SIG-M5 (cell line): ENCODE results near the gene CDH18.
"Not testable (repeated sequence)": the region's sequence is repeated elsewhere in the genome, so short reads cannot be mapped to it uniquely, and the experiment has no call there.

Experiments
- DNase-seq: peaks from one replicate; lab custom pipeline; 2025; lab: John Stamatoyannopoulos, UW

Gene CDH18

GRCh38 chr5:19859020-19859419, 129.0 kb downstream of the CDH18 start:
- no peak for DNase-seq

DNA sequence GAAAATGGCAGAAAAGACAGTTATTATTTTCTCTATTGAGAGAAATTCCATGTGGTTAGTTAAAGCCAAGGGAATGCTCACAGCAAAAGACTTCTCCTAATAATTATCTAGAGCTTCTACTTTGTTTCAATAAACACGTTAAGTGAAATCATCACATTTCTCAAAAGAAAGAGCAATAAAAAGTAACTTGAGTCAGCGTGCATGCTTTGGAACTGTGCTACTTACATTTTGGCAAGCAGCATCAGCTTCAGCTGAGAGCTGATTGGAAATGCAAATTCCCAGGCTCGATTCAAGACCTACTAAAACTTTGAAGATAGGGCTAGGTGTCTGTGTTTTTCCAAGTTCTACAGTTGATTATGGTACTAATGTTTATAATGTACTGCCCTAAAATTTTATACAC, 132.1 kb downstream of the CDH18 start:
- DNase-seq = no peak

DNA sequence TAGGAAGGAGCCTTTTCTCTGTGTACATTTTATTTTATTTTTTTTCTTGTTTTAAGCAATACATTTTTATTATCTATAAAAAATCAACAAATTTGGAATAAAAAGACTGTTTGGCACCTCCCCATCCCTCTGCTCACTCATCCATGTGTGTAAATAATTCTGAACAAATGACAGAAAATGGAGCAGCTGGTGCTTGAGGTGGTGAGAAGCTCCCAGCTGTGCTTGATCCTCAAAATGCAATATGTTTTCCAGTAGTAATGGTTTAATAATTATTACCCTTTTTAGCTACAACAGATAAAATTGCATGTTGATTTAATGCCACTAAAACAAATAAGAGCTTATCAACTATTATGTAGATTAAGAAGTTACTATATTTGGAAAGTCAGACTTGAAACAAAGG, 132.5 kb downstream of the CDH18 start:
- DNase-seq = no peak

GRCh38 chr5:19855031-19855430, 133.0 kb downstream of the CDH18 start:
- DNase-seq = no peak

DNA sequence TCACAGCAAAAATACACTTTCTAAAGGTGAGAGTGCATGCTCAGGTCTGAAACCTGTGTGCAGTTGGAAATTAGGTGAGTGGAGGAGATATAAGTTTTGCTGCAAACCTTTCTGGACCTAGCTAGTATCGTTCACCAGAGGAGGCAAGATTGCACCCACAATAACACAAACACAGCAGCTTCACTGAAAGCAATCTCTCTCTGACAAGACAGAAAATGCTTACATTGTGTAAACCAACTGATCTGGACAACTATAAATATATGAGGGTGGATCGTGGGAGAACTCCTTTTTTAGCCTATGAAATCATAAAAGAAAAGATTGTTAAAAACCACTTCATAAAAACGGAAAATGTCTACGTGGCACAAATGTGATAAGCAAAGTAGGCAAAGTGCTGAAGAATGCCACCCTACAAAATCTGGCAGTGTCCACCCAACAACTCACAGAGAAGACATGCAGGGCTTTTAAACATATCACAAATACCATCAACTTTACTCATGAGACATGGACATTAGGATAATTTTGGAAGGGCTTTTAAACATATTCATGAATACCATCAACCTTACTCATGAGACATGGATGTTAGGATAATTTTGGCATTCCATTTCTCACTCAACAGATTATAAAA, 134.3 kb downstream of the CDH18 start:
- no peak for DNase-seq

GRCh38 chr5:19837536-19838174, 150.3 kb downstream of the CDH18 start:
- no peak for DNase-seq

DNA sequence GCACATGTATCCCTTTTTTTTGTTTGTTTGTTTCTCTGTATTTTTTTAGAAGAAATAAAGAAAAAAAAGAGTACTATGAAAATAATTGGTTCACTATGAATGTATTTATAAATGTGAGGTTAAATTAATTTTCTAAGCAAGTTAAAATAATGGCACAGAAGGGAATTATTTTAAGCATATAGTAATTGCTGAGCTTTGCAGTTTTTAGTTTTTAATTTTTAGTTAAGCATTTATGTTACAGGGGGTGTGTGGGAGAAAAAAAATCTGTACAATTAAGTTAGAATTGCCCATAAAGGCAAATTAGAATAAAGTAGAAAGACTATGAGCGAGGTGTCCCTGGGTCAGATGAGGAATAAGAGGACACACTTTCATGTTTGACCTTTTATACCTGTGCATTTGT, 152.6 kb downstream of the CDH18 start:
- no peak for DNase-seq

DNA sequence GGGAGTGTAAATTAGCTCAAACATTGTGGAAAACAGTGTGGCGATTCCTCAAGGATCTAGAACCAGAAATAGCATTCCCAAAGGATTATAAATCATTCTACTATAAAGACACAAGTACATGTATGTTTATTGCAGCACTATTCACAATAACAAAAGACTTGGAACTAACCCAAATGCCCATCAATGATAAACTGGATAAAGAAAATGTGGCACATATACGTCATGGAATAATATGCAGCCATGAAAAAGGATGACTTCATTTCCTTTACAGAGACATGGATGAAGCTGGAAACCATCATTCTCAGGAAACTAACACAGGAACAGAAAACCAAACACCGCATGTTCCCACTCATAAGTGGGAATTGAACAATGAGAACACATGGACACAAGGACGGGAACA, 175.3 kb downstream of the CDH18 start:
- not testable (repeated sequence) for DNase-seq

- no peak for DNase-seq
Measured at GRCh38 chr5:19806756-19807155, 181.2 kb downstream of the CDH18 start.

DNA sequence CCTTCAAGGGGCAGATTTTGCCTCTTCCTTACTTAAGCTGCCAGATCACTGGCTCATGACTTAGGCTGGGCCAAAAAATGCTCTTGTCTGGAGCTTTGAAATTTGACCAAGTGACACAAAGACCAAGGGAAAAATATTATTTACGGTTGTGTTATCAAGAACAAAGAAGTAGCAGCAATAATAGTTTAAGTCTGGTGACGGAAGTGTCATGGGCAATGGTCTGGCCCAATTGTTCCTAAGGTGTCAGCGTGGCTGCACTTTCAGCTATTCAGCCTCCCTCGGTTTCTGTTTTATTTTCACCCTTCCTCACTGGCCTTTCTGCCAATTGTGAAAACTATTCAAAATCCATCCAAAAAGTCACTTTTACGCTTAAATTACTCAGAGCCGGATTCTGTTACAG, 185.3 kb downstream of the CDH18 start:
- no peak for DNase-seq

DNA sequence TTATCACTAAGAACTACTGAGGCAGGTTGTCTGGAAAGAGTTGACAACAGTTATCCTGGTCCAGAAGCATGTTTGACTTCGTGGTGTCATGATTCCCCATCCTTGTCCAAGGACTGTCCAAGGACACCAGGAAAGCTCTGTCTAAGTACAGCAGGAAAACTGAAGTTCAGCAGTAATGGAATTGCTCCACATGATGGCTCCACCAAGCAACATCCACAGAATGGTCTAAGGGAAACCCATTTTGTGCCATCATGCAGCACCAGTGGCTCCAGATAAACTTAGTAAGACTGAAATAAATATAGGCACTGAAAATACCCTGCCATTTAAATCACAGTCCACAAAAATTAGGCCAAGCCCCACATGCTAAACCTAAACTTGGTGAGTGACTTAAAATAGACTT, 192.8 kb downstream of the CDH18 start:
- no peak for DNase-seq

DNA sequence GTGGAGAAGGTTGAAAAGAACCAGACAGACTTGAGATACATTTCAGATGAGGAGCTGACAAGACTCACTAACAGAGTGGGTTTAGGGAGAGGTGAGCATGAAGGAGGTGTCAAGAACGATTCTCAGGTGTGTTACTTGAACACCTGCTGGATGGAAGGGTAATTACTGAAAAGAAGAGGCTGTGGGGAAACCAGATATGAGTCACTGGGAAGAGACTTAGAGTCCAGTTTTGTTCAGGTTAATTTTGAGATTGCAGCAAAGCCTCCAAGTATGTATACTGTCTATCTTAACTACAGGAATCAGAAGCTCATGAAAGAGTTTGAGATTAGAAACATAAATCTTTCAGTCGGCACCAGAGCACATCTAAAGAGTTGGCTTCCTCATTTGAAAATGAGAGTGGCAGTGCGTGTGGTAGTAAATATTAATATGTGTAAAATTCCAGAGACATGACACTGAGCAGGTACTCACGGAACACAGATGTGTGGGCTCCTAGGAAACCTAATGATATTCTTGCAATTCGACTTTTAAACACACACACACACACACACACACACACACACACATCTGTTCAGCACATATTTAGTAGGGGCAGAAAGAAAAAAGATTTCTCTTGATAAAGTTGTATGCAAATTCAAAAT, 197.1 kb downstream of the CDH18 start:
- no peak for DNase-seq

- DNase-seq = no peak
Measured at GRCh38 chr5:19782566-19782965, 205.4 kb downstream of the CDH18 start.

- DNase-seq = no peak
Measured at GRCh38 chr5:19777363-19777762, 210.6 kb downstream of the CDH18 start.

DNA sequence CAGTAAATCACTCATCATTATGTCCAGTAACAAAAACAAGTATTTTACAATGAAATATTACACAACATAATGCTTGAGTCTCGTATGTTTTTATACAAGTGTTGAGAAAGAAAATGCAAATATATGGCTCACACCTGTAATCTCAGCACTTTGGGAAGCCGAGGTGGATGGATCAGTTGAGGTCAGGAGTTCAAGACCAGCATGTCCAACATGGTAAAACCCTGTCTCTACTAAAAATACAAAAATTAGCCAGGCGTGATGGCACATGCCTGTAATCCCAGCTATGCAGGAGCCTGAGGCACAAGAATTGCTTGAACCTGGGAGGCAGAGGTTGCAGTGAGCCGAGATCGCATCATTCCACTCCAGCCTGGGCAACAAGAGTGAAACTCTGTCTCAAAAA, 211.1 kb downstream of the CDH18 start:
- not testable (repeated sequence) for DNase-seq

GRCh38 chr5:19771174-19771835, 216.7 kb downstream of the CDH18 start:
- DNase-seq = no peak

GRCh38 chr5:19770396-19770795, 217.6 kb downstream of the CDH18 start:
- no peak for DNase-seq

DNA sequence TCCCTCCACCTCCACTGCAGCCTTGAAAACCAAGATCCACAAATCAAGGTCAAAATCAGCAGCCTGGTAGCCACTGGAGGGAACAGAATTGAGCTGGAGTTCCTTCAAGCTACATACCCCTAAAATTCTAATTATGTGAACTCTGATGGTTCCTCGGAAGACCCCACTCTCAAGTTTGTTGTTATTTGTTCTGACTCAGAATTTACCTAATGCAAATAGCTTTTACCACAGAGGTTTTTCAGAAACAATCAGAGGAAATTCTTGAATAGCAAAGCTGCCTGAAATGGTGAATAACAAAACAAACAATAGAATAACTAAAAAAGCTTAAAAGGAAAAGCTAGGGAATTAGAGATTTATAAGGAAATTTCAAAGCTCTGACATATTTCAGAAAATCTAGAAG, 220.0 kb downstream of the CDH18 start:
- DNase-seq = no peak

- DNase-seq = no peak
Measured at GRCh38 chr5:19753579-19753978, 234.4 kb downstream of the CDH18 start.

- no peak for DNase-seq
Measured at GRCh38 chr5:19751326-19751725, 236.7 kb downstream of the CDH18 start.

DNA sequence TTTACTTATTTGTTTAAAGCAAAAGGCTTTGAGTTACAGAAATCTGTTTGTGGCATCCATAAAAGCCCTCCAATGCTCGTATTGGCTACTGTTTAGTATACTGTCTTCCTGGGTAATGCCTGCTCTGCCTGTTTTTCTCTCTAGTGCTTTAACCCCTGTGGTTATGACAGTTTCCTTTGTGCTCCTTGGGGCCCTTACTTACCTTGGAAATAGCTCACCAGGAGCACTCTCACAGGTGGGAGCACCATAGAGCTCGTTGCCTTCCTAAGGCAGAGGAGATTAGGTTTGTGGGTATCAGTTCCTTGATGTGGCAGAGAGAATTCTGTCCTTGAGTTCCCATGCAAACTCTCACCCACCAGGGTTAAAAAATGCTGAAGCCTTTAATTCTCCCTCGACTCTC, 242.8 kb downstream of the CDH18 start:
- no peak for DNase-seq

GRCh38 chr5:19739671-19740070, 248.3 kb downstream of the CDH18 start:
- no peak for DNase-seq

- no peak for DNase-seq
Measured at GRCh38 chr5:19734776-19735175, 253.2 kb downstream of the CDH18 start.
